Measurements from ENCODE around the gene KRTCAP2. TPM values are rescaled to one million over a fixed set of nuclear protein-coding genes. Genes with fewer than 3 reads are reported as not detected.

The KRTCAP2 gene
- total RNA-seq, 1 experiment from 2014 or later = 179 TPM

- CTCF ChIA-PET = no interaction called here
- no TSS peak for BruUV-seq (replicated peaks)
- intact Hi-C loops (cut with micrococcal nuclease; ENCODE audit: unreplicated experiment) = loop anchor here (5.0 to 10.0 kb wide), 3 partner anchors 37 to 390 kb away; partner anchors contain the start of gene RUSC1
- Histone ChIP-seq H3K9me3 (ENCODE audit: low read depth, low read length, poor library complexity, severe bottlenecking) (no peaks in the 10 kb centered on the region), H3K36me3 (ENCODE audit: insufficient read depth, low read length, poor library complexity, severe bottlenecking) (no peaks in the 10 kb centered on the region), H3K4me1 (ENCODE audit: insufficient read depth, low read length, poor library complexity, severe bottlenecking) (peaks cover 16% of the 10 kb centered on the region), H3K27me3 (replicated peaks; ENCODE audit: insufficient read depth, low read depth, low read length, poor library complexity) (no peaks in the 10 kb centered on the region), H3K27ac (ENCODE audit: low read depth, low read length, poor library complexity, severe bottlenecking) (no peak overlapping the region), H3K4me3 (ENCODE audit: low read depth, low read length, poor library complexity, severe bottlenecking) (no peak overlapping the region)
- no peak for TF ChIP-seq EZH2 (IDR thresholded peaks at IDR 0.05; ENCODE audit: borderline replicate concordance, low read depth, low read length, poor library complexity, severe bottlenecking)
- TF ChIP-seq, protein P1, sequence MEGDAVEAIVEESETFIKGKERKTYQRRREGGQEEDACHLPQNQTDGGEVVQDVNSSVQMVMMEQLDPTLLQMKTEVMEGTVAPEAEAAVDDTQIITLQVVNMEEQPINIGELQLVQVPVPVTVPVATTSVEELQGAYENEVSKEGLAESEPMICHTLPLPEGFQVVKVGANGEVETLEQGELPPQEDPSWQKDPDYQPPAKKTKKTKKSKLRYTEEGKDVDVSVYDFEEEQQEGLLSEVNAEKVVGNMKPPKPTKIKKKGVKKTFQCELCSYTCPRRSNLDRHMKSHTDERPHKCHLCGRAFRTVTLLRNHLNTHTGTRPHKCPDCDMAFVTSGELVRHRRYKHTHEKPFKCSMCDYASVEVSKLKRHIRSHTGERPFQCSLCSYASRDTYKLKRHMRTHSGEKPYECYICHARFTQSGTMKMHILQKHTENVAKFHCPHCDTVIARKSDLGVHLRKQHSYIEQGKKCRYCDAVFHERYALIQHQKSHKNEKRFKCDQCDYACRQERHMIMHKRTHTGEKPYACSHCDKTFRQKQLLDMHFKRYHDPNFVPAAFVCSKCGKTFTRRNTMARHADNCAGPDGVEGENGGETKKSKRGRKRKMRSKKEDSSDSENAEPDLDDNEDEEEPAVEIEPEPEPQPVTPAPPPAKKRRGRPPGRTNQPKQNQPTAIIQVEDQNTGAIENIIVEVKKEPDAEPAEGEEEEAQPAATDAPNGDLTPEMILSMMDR (conservative IDR thresholded peaks at IDR 0.05; ENCODE audit: low read depth, low read length) = no peak
- no peak for DNase-seq (ENCODE audit: low spot score)
- POLR2A ChIA-PET (ENCODE audit: low non-redundant PET) = no interaction called here
These were observed 31.9 kb upstream of the KRTCAP2 start for GRCh38 chr1:155205035-155205434.

DNA sequence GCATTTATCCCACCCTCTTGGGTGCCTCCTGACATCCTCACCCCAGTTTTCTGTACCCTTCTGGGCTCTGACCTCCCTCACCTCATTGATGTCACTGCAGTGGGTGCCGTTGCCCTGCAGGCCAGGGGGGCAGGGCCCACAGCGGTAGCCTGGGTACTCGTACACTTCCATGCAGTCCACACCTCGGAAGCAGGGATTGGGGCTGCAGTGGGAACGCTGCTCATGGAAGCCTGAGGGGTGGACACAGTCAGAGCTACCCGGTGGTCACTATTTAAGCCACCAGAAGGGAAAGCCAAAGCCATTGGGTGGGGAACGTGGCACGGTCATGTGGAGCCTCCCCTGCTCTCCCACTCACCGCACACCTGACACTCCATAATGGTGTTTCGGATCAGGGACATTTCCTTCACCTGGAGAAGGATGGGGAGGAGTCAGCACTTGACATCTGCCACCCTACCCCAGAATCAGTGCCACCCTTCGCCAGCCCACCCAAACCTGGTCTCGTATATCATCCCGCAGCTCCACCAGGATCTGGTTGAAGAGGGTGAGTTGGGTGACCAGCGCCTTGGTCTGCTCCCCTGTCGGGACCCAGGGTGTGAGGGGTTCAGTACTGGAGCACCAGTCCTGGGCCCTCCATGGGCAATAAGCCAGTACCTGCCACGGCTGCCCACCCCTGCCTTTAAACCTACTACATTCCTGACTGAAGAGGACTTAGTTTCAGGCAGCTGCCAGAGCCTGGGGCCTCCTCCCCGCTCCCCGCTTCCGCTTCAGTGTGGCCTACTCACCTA, 29.8 kb upstream of the KRTCAP2 start:
- peaks cover 8% of the 10 kb centered on the region for H3K36me3 ChIP-seq (ENCODE audit: insufficient read depth, low read length, poor library complexity, severe bottlenecking)
- no peaks in the 10 kb centered on the region for H3K27me3 ChIP-seq (replicated peaks; ENCODE audit: insufficient read depth, low read depth, low read length, poor library complexity)
- H3K4me1 ChIP-seq (ENCODE audit: insufficient read depth, low read length, poor library complexity, severe bottlenecking) = peaks cover 10% of the 10 kb centered on the region
- no peaks in the 10 kb centered on the region for H3K9me3 ChIP-seq (ENCODE audit: low read depth, low read length, poor library complexity, severe bottlenecking)
- ChIA-PET CTCF (no interaction called here), POLR2A (ENCODE audit: low non-redundant PET) (no interaction called here)
- intact Hi-C loops (cut with micrococcal nuclease; ENCODE audit: unreplicated experiment) = loop anchor here (10.0 kb wide), 1 partner anchor 392 kb away; no protein-coding TSS in a partner anchor
- no peak for DNase-seq (ENCODE audit: low spot score)
- TF ChIP-seq EZH2 (IDR thresholded peaks at IDR 0.05; ENCODE audit: borderline replicate concordance, low read depth, low read length, poor library complexity, severe bottlenecking) = no peak
- TF ChIP-seq, protein P1 (conservative IDR thresholded peaks at IDR 0.05; ENCODE audit: low read depth, low read length) = no peak
- no TSS peak for BruUV-seq (replicated peaks)
- no peak overlapping the region for H3K4me3 ChIP-seq (ENCODE audit: low read depth, low read length, poor library complexity, severe bottlenecking)
- peak overlapping the region; percentile 30 for H3K27ac ChIP-seq (ENCODE audit: low read depth, low read length, poor library complexity, severe bottlenecking)

GRCh38 chr1:155202198-155202597, 29.1 kb upstream of the KRTCAP2 start:
- POLR2A ChIA-PET (ENCODE audit: low non-redundant PET) = no interaction called here
- BruUV-seq (replicated peaks) = no TSS peak

More at GRCh38 chr1:155202198-155202597, 29.1 kb upstream of the KRTCAP2 start:
- Histone ChIP-seq H3K4me1 (ENCODE audit: insufficient read depth, low read length, poor library complexity, severe bottlenecking) (peaks cover 3% of the 10 kb centered on the region), H3K27ac (ENCODE audit: low read depth, low read length, poor library complexity, severe bottlenecking) (no peak overlapping the region), H3K9me3 (ENCODE audit: low read depth, low read length, poor library complexity, severe bottlenecking) (no peaks in the 10 kb centered on the region), H3K4me3 (ENCODE audit: low read depth, low read length, poor library complexity, severe bottlenecking) (no peak overlapping the region), H3K36me3 (ENCODE audit: insufficient read depth, low read length, poor library complexity, severe bottlenecking) (peaks cover 13% of the 10 kb centered on the region), H3K27me3 (replicated peaks; ENCODE audit: insufficient read depth, low read depth, low read length, poor library complexity) (no peaks in the 10 kb centered on the region)
- TF ChIP-seq, protein P1 (conservative IDR thresholded peaks at IDR 0.05; ENCODE audit: low read depth, low read length) = no peak
- TF ChIP-seq EZH2 (IDR thresholded peaks at IDR 0.05; ENCODE audit: borderline replicate concordance, low read depth, low read length, poor library complexity, severe bottlenecking) = no peak
- CTCF ChIA-PET = no interaction called here
- DNase-seq (ENCODE audit: low spot score) = no peak
- intact Hi-C loops (cut with micrococcal nuclease; ENCODE audit: unreplicated experiment) = loop anchor here (10.0 kb wide), 1 partner anchor 393 kb away; no protein-coding TSS in a partner anchor

Measured in A673 (cell line).